Measurements from ENCODE around the gene PCDH9. TPM values are rescaled to one million over a fixed set of nuclear protein-coding genes. Genes with fewer than 3 reads are reported as not detected.
A peak's percentile ranks its signal among the peaks of the same experiment; 100 is the strongest.

PCDH9 gene
- total RNA-seq, 2 experiments from 2014 or later: 0.14 to 0.21 TPM

- CTCF ChIA-PET: interaction anchor here (1.0 to 1.1 kb wide), 2 partner anchors 10 to 18 kb away, joined by 3 read pairs; no protein-coding TSS in a partner anchor
- Mint-ChIP-seq H3K9me3 (ENCODE audit: low read depth) (no peaks in the 10 kb centered on the region), H3K27me3 (peaks cover 5% of the 10 kb centered on the region), H3K36me3 (ENCODE audit: low read depth) (no peaks in the 10 kb centered on the region), H3K4me1 (peaks cover 13% of the 10 kb centered on the region), H3K27ac (no peak overlapping the region), H3K4me3 (no peak overlapping the region)
- intact Hi-C loops (cut with DNase I, micrococcal nuclease): loop anchor here in 1 of 2 experiments (5.0 to 10.0 kb wide), 2 partner anchors 606 to 729 kb away; no protein-coding TSS in a partner anchor
- DNase-seq (no peak), ATAC-seq (no peak)
- POLR2A ChIA-PET: no interaction called here
These were observed 6.4 kb downstream of the PCDH9 start for GRCh38 chr13:67223742-67224141.

GRCh38 chr13:67223024-67223423 lies 7.1 kb downstream of the PCDH9 start:
- ChIA-PET CTCF (interaction anchor here (1.1 kb wide), 1 partner anchor 17 kb away, joined by 3 read pairs; no protein-coding TSS in a partner anchor), POLR2A (no interaction called here)
- Mint-ChIP-seq H3K27ac (no peak overlapping the region), H3K36me3 (ENCODE audit: low read depth) (no peaks in the 10 kb centered on the region), H3K27me3 (peaks cover 5% of the 10 kb centered on the region), H3K9me3 (ENCODE audit: low read depth) (no peaks in the 10 kb centered on the region), H3K4me1 (peaks cover 13% of the 10 kb centered on the region), H3K4me3 (no peak overlapping the region)
- ATAC-seq (peak; percentile 53), DNase-seq (no peak)
- intact Hi-C loops (cut with DNase I, micrococcal nuclease): loop anchor here in 1 of 2 experiments (5.0 to 10.0 kb wide), 2 partner anchors 606 to 728 kb away; no protein-coding TSS in a partner anchor

DNA sequence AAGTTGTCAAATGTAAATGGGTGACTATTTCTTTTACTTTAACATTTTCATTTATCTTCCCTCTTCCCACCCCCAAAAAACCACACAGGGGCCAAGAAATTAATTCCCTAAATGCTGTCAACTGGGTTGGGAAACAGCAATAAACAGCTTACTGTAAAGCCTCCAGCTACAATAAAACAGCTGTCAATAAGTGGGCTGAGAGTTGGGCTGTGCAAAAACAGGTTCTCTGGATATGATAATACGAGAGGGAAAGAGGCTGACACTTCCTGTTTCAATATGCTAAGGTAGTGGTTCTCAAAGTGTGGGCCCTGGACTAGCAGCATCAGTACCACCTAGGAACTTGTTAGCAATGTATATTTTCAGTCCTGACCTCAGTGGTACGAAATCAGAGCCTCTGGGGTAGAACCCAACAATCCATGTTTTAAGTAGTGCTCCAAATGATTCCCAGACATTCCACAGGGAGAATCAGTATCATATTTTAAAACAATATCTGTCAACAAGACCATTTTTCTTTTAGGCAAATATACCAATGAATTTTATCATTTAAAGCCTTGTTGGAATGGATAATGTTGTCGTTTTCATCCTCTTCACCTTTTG lies 8.4 kb downstream of the PCDH9 start:
- H3K36me3 Mint-ChIP-seq (ENCODE audit: low read depth): no peaks in the 10 kb centered on the region
- peaks cover 13% of the 10 kb centered on the region for H3K4me1 Mint-ChIP-seq
- no peaks in the 10 kb centered on the region for H3K9me3 Mint-ChIP-seq (ENCODE audit: low read depth)
- ChIA-PET POLR2A (no interaction called here), CTCF (no interaction called here)
- no peak overlapping the region for H3K4me3 Mint-ChIP-seq
- no peak overlapping the region for H3K27ac Mint-ChIP-seq
- intact Hi-C loops (cut with DNase I, micrococcal nuclease): loop anchor here in 1 of 2 experiments (5.0 to 10.0 kb wide), 2 partner anchors 604 to 727 kb away; no protein-coding TSS in a partner anchor
- peak; percentile 69 for ATAC-seq
- peaks cover 1% of the 10 kb centered on the region for H3K27me3 Mint-ChIP-seq
- DNase-seq: no peak

GRCh38 chr13:67219113-67219512 lies 11.0 kb downstream of the PCDH9 start:
- Mint-ChIP-seq H3K4me3 (no peak overlapping the region), H3K27me3 (no peaks in the 10 kb centered on the region), H3K36me3 (ENCODE audit: low read depth) (no peaks in the 10 kb centered on the region), H3K9me3 (ENCODE audit: low read depth) (no peaks in the 10 kb centered on the region), H3K27ac (no peak overlapping the region), H3K4me1 (peaks cover 11% of the 10 kb centered on the region)
- ChIA-PET CTCF (no interaction called here), POLR2A (no interaction called here)
- intact Hi-C loops (cut with DNase I, micrococcal nuclease): no loop called here
- DNase-seq (no peak), ATAC-seq (no peak)

GRCh38 chr13:67217880-67218279 lies 12.3 kb downstream of the PCDH9 start:
- H3K36me3 Mint-ChIP-seq (ENCODE audit: low read depth): no peaks in the 10 kb centered on the region
- intact Hi-C loops (cut with DNase I, micrococcal nuclease): no loop called here
- POLR2A ChIA-PET: no interaction called here

DNA sequence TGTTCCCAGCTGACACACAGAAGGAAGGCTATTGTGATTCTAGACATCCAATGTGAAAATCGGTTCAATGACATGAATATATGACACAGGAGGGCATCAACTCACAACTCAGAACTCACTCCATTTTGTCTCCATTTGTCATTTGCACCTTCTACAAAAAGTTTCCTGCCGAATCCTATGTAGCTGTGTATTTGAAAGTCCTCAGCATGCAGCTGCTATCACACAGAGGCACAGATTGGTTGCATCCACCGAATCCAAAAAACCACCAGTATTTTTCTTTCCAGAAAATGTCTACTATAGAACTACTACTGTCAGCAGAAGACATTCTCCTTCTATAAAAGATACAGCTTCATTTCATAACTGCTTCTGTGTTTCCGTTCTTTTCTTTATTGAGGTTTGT lies 13.3 kb downstream of the PCDH9 start:
- CTCF ChIA-PET: interaction anchor here (0.7 kb wide), 1 partner anchor 62 kb away, joined by 3 read pairs; no protein-coding TSS in a partner anchor
- H3K36me3 Mint-ChIP-seq (ENCODE audit: low read depth): no peaks in the 10 kb centered on the region
- no peak for DNase-seq
- intact Hi-C loops (cut with DNase I, micrococcal nuclease): no loop called here
- H3K4me1 Mint-ChIP-seq: peaks cover 4% of the 10 kb centered on the region
- POLR2A ChIA-PET: no interaction called here
- H3K27me3 Mint-ChIP-seq: no peaks in the 10 kb centered on the region
- H3K9me3 Mint-ChIP-seq (ENCODE audit: low read depth): no peaks in the 10 kb centered on the region
- no peak overlapping the region for H3K4me3 Mint-ChIP-seq
- ATAC-seq: no peak
- H3K27ac Mint-ChIP-seq: no peak overlapping the region

More at GRCh38 chr13:67217880-67218279, 12.3 kb downstream of the PCDH9 start:
- Mint-ChIP-seq H3K27me3 (no peaks in the 10 kb centered on the region), H3K4me3 (no peak overlapping the region), H3K9me3 (ENCODE audit: low read depth) (no peaks in the 10 kb centered on the region), H3K27ac (no peak overlapping the region), H3K4me1 (peaks cover 5% of the 10 kb centered on the region)
- ATAC-seq: no peak
- CTCF ChIA-PET: no interaction called here
- DNase-seq: no peak

GRCh38 chr13:67210208-67210607 lies 19.9 kb downstream of the PCDH9 start:
- no peak overlapping the region for H3K27ac Mint-ChIP-seq
- H3K27me3 Mint-ChIP-seq: no peaks in the 10 kb centered on the region
- ChIA-PET CTCF (interaction anchor here (0.5 kb wide), 1 partner anchor 1382 kb away, joined by 3 read pairs; no protein-coding TSS in a partner anchor), POLR2A (no interaction called here)
- ATAC-seq: no peak
- H3K4me3 Mint-ChIP-seq: no peak overlapping the region
- no peak for DNase-seq
- no peaks in the 10 kb centered on the region for H3K9me3 Mint-ChIP-seq (ENCODE audit: low read depth)
- H3K36me3 Mint-ChIP-seq (ENCODE audit: low read depth): no peaks in the 10 kb centered on the region
- H3K4me1 Mint-ChIP-seq: no peaks in the 10 kb centered on the region
- intact Hi-C loops (cut with DNase I, micrococcal nuclease): no loop called here

GRCh38 chr13:67208552-67208951 lies 21.6 kb downstream of the PCDH9 start:
- intact Hi-C loops (cut with DNase I, micrococcal nuclease): no loop called here
- ChIA-PET POLR2A (interaction anchor here (0.6 kb wide), 1 partner anchor 39 kb away, joined by 3 read pairs; no protein-coding TSS in a partner anchor), CTCF (no interaction called here)
- no peak overlapping the region for H3K27ac Mint-ChIP-seq
- no peak overlapping the region for H3K4me3 Mint-ChIP-seq
- H3K27me3 Mint-ChIP-seq: no peaks in the 10 kb centered on the region
- H3K9me3 Mint-ChIP-seq (ENCODE audit: low read depth): no peaks in the 10 kb centered on the region
- ATAC-seq (no peak), DNase-seq (no peak)
- no peaks in the 10 kb centered on the region for H3K4me1 Mint-ChIP-seq
- H3K36me3 Mint-ChIP-seq (ENCODE audit: low read depth): no peaks in the 10 kb centered on the region

- intact Hi-C loops (cut with DNase I, micrococcal nuclease): no loop called here
- Mint-ChIP-seq H3K27me3 (no peaks in the 10 kb centered on the region), H3K36me3 (ENCODE audit: low read depth) (no peaks in the 10 kb centered on the region), H3K27ac (no peak overlapping the region), H3K4me3 (no peak overlapping the region), H3K4me1 (no peaks in the 10 kb centered on the region), H3K9me3 (ENCODE audit: low read depth) (no peaks in the 10 kb centered on the region)
- ChIA-PET CTCF (no interaction called here), POLR2A (no interaction called here)
- no peak for ATAC-seq
- DNase-seq: no peak
These were observed 25.4 kb downstream of the PCDH9 start for GRCh38 chr13:67204764-67205163.

- no peak overlapping the region for H3K27ac Mint-ChIP-seq
These were observed 29.5 kb downstream of the PCDH9 start for GRCh38 chr13:67200605-67201004.

GRCh38 chr13:67200183-67200582 lies 30.0 kb downstream of the PCDH9 start:
- DNase-seq (no peak), ATAC-seq (no peak)
- H3K27me3 Mint-ChIP-seq: no peaks in the 10 kb centered on the region
- no peak overlapping the region for H3K27ac Mint-ChIP-seq
- intact Hi-C loops (cut with DNase I, micrococcal nuclease): no loop called here
- no peaks in the 10 kb centered on the region for H3K4me1 Mint-ChIP-seq
- POLR2A ChIA-PET: no interaction called here
- CTCF ChIA-PET: no interaction called here
- no peaks in the 10 kb centered on the region for H3K9me3 Mint-ChIP-seq (ENCODE audit: low read depth)
- H3K36me3 Mint-ChIP-seq (ENCODE audit: low read depth): no peaks in the 10 kb centered on the region
- H3K4me3 Mint-ChIP-seq: no peak overlapping the region

More at GRCh38 chr13:67200605-67201004, 29.5 kb downstream of the PCDH9 start:
- H3K36me3 Mint-ChIP-seq (ENCODE audit: low read depth): no peaks in the 10 kb centered on the region
- POLR2A ChIA-PET: no interaction called here
- intact Hi-C loops (cut with DNase I, micrococcal nuclease): no loop called here
- H3K27me3 Mint-ChIP-seq: no peaks in the 10 kb centered on the region
- CTCF ChIA-PET: no interaction called here
- no peaks in the 10 kb centered on the region for H3K4me1 Mint-ChIP-seq
- no peak overlapping the region for H3K4me3 Mint-ChIP-seq
- H3K9me3 Mint-ChIP-seq (ENCODE audit: low read depth): no peaks in the 10 kb centered on the region
- ATAC-seq: no peak
- DNase-seq: no peak

GRCh38 chr13:67197704-67198103 lies 32.4 kb downstream of the PCDH9 start:
- H3K27me3 Mint-ChIP-seq: no peaks in the 10 kb centered on the region
- intact Hi-C loops (cut with DNase I, micrococcal nuclease): no loop called here
- ChIA-PET CTCF (interaction anchor here (0.6 to 1.4 kb wide), 2 partner anchors 40 to 405 kb away, joined by 3 to 5 read pairs; no protein-coding TSS in a partner anchor), POLR2A (no interaction called here)
- DNase-seq (no peak), ATAC-seq (no peak)
- H3K4me1 Mint-ChIP-seq: no peaks in the 10 kb centered on the region
- H3K9me3 Mint-ChIP-seq (ENCODE audit: low read depth): no peaks in the 10 kb centered on the region
- H3K36me3 Mint-ChIP-seq (ENCODE audit: low read depth): no peaks in the 10 kb centered on the region
- H3K27ac Mint-ChIP-seq: no peak overlapping the region
- H3K4me3 Mint-ChIP-seq: no peak overlapping the region
